Right forelimb (tissue), 1 donor: ENCODE measurements around the gene RANGAP1.
"Not testable (repeated sequence)": the region's sequence is repeated elsewhere in the genome, so short reads cannot be mapped to it uniquely, and the experiment has no call there.

Source experiments
- DNase-seq: peaks from one replicate; pipeline ENCODE4 v3.0.0-alpha.2; 2018

Gene RANGAP1

DNA sequence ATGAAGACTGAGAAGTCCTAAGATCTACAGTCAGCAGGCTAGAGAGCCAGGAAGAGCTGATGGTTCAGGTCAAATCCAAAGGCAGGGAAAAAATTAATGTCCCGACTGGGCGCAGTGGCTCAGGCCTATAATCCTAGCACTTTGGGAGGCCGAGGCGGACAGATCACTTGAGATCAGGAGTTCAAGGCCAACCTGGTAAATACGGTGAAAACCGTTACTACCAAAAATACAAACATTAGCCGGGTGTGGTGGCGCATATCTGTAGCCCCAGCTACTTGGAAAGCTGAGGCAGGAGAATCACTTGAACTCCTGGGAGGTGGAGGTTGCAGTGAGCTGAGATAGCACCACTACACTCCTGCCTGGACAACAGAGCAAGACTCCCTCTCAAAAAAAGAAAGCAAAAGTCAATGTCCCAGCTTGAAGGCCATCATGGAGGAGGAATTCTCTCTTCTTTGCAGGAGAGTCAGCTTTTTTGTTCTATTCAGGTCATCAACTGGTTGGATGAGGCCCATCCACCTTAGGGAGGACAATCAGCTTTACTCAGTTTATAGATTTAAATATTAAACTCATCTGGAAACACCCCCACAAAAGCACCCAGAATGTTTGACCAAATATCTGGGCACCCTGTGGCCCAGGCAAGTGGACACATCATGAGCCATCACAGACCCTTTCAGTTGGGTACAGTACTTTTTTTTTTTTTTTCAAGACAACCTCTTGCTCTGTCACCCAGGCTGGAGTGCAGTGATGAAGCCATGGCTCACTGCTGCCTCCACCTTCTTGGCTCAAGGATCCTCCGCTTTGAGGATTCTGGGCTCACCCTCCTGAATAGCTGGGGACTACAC, 11.1 kb upstream of the RANGAP1 start:
- no peak for DNase-seq

DNA sequence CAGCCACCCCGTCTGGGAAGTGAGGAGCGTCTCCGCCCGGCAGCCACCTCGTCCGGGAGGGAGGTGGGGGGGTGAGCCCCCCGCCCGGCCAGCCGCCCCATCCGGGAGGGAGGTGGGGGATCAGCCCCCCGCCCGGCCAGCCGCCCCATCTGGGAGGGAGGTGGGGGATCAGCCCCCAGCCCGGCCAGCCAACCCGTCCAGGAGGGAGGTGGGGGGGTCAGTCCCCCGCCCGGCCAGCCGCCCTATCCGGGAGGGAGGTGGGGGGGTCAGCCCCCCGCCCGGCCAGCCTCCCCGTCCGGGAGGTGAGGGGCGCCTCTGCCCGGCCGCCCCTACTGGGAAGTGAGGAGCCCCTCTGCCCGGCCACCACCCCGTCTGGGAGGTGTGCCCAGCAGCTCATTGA, 8.8 kb upstream of the RANGAP1 start:
- DNase-seq, result not testable (repeated sequence)

DNA sequence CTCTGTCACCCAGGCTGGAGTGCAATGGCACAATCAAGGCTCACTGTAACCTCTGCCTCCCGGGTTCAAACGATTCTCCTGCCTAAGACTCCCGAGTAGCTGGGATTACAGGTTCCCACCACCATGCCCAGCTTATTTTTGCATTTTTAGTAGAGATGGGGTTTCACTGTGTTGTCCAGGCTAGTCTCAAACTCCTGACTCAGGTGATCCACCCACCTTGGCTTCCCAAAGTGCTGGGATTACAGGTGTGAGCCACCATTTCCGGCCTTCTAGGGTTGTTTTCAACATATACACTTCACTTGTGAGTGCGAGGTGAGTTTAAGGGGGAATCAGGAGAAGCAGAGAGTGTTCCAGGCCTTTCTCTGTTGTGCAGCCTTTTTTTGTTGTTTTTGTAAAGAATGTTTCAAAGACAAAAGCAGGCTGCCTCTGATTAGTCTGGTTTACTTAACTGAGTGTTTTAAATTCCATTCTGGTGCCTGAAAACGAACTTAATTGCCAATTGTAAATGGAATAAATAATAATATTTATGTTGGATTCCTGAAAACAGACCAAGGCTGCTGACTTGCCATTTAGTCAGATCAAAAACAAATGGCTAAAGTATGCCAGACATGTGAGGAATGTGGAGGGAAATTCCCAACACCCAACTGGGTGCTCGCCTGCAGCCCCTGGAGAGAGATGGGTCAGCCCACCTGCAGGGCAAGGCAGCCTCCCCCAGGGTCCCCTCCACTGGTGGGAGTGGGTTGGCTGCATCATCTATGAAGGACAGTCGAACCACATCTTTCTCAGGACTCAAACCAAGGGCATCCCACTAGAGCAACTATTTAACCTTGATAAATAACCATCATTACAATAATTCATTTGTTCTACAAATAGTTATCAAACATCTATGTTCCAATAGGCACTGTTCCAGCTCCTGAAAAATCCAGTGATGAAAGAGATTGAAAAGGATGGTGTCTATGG, 4.6 kb upstream of the RANGAP1 start:
- no peak for DNase-seq

DNA sequence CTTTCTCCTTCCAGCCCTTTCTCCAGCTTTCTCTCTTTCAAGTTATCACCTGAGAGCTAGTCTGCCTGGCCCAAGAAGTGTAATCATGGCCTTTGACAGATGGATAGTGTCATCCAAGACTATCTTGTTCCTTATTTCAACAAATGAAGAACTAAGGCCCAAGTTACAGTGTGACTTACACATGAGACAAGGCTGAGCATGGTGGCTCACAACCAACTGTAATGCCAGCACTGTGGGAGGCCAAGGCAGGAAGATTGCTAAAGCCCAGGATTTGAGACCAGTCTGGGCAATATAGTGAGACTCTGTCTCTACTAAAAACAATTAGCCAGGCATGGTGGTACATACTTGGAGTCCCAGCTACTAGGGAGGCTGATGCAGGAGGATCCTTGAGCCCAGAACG, 3.7 kb upstream of the RANGAP1 start:
- no peak for DNase-seq

DNA sequence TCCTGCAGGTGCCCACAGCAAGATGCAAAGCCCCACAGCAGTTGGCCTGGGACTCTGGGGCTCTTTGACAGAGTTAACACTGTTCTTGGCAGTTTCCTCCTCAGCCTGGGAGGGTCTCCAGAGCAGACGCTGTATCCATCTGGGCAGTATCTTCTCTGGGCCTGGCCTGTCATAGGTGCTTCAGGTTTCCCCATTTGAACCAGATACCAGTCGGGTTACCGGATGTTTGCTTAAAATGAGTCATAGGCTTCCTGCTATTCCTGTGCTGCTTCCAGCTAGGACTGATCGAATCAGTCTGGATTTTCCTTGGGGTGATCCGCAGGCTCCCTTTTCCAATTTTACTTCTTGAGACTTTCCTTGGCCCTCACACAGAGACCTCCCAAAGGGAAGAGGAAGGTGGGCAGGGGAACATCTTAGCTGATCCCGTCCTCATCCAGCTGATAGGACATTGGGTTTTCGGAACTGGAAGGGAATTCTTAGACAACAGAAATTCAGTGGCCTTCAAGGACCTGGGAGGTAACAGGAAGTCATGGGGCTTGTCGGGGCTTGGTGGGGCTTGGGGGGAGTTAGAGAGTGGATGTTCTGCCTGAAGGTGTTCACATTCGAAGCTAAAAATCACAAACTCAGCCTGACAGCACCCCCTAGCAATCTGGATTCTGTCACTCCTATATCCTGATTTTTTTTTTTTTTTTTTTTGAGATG, 2.4 kb upstream of the RANGAP1 start:
- DNase-seq, result no peak

DNA sequence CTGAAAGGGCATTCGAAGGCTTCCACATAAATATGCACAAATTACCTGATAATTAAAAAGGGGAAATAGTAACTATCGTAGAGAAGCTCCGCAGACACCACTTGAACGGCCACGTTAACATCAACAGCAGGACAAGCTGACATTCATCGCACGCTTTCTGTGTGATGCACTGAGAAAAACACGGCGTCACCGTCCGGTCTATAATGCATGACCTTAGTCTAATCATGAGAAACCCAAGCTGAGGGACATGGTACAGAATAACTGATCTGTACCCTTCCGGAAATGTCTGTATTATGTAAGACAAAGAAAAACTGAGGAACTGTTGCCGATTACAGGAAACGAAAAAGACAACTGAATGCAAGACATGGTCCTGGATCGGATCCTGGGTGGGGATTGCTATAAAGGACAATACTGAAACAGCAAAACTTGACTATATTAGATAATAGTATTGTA, 678 bp upstream of the RANGAP1 start:
- no peak for DNase-seq

DNA sequence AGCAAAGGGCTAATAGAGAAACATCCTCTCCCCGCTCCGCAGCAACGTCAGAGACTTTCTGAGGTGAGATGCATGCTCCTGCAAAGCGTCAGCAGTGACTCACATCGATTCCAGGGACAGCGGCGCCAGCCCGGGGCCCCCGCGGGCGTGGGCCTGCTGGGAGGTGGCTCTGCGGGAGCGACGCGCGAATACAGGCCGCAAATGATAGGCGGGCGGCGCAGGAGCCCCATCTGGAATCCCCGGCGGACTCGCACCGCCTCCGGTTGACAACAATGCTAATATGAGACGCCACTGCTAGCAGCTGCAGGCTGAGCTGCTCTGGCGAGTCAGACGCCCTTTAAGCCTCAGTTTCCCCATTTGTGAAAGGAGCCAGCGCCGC, 557 bp downstream of the RANGAP1 start:
- DNase-seq, result peak; percentile 59

DNA sequence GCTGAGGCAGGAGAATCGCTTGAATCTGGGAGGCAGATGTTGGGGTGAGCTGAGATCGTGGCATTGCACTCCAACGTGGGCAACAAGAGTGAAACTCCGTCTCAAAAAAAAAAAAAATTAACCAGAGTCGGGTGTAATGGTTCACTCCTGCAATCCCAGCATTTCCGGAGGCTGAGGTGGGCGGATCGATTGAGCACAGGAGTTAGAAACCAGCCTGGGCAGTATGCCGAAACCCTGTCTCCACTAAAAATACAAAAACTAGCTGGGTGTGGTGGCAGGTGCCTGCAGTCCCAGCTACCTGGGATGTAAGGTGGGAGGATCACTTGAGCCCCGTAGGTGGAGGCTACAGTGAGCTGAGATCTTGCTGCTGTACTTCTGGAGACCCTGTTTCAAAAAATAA, 1.5 kb downstream of the RANGAP1 start:
- no peak for DNase-seq

DNA sequence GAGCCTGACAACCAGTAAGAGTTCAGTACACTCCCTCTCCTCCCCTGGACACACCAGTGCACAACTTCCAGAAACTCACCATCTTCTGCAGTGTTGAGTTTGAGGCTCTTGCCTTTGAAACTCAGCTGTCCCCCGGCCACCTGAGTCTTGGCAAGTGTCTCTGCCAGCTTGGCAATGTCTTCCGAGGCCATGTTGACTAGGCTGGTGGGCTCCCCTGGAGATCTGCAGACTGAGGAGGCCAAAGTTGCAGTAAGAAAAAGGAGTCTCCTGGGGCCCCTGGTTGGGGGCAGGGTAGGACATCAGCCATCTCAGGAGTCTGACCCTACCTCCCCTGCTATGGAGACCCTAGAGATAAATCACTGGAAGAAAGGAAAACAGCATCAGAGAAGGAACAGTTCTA, 5.1 kb downstream of the RANGAP1 start:
- DNase-seq, result no peak

DNA sequence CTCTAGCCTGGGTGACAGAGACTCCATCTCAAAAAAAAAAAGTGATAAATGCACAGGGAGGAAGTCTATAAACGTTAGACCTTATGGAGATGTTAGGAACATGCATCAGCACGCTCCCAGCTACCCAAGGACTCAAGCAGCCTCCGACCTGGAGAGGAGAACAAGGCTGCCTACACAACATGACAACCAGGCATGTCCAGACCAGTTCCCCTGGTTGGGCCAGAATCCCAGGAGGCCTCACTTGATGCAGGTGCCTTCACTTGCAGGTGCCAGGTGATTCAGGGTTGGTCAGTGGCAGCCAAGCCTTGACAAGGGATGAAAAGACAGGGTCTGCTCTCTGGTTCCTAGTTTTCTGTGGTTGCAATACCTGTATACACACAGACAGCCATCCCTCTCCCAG, 5.9 kb downstream of the RANGAP1 start:
- no peak for DNase-seq

DNA sequence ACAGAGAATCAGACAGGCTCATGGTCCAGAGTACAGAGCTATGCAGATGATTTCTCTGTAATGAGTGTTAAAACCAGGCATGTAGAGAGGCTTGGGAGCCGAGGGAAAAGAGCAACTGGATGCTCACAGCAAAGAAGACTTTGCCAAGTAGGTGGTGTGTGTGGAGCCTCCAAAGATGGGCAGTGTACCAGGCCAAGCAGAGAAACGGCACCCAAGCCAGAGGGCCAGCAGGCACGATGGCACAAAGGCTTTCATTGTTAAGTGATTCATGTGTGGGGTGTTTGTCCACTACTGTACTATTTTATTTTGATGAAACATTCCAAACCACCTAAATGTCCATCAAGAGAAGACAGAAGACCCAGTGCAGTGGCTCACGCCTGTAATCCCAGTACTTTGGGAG, 11.1 kb downstream of the RANGAP1 start:
- DNase-seq, result no peak

DNA sequence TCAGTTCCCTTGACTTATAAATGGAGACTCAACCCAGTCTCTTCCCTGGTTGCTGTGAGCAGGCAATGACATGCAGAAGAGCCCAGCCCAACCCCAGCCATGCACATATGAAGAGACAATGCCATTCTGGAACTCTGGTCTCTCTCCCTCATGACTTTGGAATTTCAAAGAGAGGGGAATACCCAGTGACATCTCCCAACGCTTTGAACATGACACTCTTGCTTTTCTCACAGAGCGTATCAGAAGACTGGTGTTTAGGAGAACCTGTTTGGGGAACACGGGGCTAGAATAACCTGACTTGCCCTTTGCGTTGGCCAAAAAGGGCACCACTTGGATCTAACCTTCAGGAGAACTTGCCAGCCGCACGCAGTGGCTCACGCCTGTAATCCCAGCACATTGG, 12.9 kb downstream of the RANGAP1 start:
- DNase-seq, result no peak

DNA sequence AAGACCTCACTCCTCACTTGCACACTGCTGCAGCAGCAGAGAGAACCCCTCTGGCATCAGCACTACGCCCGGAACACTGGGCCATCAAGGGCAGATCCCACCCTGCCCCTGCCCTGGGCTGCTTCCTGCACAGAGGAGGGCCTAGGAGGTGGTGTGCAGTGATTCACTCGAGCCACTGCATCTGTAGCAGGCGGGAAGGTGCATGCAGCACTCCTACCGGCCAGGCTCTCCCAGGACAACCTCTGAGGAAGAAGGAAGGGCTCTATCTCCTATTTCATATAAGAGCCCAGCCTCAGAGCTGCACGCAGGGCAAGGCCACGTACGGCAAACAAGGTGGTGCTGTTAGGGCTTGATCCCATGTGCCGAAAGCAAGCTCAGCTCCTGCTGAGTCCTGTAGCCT, 14.2 kb downstream of the RANGAP1 start:
- no peak for DNase-seq

DNA sequence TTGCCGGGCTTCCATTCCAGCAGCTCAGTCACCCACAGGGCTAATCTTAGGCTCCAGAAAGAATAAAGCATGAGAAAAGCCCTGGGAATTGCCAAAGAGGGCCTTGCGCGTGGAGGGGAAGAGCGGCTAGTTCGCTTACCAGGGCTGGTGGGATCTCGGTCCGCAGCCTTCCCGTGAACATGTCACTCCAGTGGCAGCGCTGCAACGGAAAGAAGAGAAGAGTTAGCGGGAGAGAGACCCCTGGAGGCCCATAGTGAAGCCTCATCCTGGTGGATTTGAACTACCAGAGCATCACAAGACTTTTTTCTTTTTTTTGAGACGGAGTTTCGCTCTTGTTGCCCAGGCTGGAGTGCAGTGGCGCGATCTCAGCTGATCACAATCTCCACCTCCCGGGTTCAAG, 18.0 kb downstream of the RANGAP1 start:
- no peak for DNase-seq

DNA sequence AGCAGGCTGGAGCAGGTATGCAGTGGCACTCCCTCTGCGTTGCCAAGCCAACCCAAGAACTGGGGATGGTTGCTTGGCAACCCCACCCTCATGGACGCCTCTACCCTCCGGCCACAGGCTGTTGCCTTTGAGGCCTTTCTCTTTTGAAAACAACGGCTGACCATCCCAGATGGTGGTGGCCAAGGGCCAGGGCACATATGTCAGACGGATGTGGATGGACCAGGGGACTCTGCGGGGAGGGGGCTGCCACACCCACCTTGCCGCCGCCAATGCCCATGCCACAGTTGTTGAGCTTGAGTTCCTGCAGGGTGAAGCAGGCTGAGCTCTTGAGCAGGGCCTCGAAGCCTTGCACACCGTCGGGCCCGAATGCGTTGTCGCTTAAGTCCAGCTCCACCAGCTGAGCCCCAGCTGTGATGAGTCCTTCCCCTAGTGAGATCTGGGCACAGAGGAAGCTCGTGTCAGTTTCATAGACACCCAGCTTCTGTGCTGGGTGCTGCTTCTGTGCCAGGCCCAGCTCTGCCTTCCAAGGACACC, 21.5 kb downstream of the RANGAP1 start:
- DNase-seq, result no peak

DNA sequence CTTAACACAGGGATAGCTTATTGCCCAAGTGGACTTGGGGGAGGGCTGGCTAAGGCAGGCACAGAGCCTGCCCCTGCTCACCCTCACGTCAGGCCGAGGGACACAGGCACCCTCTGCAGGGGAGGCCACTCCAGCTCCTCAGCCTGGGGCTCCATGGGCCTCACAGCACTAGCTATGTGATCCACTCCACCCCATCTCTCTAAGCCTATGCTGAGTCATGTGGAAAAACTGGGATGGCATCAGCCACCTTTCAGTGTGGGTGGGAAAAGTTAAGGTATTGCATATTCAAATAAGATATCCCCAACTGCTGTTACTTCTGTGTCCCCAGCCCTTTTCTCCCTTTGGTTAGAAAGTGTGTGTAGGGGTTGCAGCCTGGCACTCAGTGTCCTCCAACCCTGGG, 22.3 kb downstream of the RANGAP1 start:
- DNase-seq, result no peak

DNA sequence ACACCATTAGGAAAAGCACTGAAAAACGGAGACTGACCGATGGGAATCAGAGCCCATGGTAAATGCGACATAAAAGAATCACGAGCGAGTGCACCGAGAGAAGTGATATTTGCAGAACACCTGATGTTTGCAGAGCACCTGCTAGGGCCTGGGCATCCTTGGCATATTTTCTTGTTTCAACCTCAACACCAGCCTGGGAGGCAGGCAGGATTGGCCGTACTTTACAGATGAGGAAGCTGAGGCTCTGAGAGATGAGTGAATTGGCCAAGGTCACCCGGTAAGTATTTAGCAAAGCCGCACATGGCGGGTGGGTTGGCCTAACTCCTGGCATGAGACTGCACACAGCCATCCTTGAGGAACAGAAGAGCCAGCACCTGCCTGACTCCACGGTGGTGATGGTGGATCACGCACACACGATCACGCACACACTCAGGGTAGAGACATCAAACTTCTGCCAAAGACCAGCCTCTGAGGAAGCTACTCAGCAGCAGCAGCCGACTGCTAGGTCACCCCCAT, 23.7 kb downstream of the RANGAP1 start:
- no peak for DNase-seq

DNA sequence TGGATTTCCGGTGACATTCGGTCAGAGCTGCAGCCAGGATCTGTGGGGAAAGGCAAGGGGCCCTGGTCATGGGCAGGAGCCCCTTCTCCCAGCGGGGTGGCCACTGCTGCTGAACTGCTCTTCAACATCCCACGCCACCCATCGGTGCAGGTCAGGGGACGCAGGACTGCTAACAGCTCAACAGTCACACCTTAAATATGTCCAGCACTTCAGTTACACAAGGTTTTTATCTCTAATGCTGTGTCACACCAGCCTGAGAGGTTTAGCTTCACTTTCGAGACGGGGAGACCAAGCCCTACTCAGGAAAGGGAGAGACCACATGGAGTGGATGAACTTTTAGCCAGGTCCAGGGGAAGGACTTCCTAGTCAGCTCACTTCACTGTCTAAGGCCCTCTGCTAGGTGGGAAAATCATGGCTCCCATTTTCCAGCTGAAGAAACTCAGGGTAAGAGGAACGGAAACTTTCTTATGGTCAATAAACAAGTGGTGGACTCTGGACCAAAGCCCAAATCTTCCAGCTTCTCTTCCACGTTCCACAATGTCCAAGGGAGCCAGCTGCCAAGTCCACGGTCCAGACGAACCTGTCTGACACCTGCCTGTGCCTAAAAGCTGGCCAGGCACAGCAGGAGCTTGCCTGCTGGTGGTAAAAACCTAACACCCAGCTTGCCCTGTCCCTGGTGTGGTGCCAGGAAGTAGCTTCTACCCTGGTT, 24.3 kb downstream of the RANGAP1 start:
- no peak for DNase-seq

DNA sequence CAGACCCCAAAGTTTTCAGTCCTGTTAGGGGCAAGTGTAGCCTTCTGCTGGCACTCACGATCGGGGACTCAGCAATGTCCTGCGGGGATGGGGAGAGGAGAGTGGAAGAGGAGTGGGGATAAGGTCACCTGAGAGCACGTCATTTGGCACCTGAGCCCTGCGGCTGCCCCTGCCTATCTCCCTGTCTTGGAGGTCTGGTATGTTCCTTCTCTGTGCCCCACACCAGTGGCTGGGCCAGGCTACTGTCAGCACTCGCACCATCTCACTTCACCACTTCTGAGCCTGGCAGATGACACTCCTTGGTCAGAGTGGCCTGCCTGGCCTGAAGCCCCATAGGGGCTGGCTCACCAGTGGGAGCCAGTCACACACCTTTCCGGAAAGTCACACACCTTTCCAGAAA, 25.1 kb downstream of the RANGAP1 start:
- no peak for DNase-seq

DNA sequence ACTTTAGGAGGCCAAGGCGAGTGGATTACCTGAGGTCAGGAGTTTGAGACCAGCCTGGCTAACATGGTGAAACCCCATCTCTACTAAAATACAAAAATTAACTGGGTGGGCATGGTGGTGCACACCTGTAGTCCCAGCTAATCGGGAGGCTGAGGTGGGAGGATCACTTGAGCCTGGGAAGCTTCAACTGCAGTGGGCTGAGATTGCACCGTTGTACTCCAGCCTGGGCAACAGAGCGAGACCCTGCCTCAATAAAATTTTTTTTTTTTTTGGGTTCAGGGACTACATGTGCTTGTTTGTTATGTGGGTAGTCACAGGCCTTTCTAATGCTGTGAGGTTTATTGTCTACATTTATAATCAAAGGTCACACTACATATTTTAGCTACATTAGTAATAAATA, 26.2 kb downstream of the RANGAP1 start:
- DNase-seq, result not testable (repeated sequence)

DNA sequence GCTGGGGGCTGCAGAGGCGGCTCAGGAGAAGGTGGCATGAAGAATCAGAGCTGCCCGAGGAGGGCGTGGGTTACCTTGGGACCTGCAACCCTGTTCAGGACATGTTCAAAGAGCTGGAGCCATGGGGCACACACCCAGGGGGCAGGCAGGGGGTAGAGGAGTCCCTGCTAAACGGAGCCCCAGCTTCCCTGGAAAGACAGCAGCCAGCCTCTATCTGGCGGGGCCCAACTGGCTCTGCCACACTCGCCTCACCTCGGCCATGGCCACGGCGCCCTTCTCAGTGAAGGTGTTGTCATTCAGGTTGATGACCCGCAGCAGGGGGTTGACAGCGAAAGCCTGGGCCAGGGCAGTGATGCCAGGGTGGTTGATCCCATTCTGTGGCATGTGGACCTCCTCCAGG, 28.3 kb downstream of the RANGAP1 start:
- no peak for DNase-seq
